Fibroblast of skin of right quadriceps (primary cell): Measurements from ENCODE around the gene CEACAM16.
"Not testable (repeated sequence)": the region's sequence is repeated elsewhere in the genome, so short reads cannot be mapped to it uniquely, and the experiment has no call there.

Experiments used
- DNase-seq: peaks from one replicate; pipeline ENCODE4 v3.0.0-alpha.2; 2013

CEACAM16 gene

DNA sequence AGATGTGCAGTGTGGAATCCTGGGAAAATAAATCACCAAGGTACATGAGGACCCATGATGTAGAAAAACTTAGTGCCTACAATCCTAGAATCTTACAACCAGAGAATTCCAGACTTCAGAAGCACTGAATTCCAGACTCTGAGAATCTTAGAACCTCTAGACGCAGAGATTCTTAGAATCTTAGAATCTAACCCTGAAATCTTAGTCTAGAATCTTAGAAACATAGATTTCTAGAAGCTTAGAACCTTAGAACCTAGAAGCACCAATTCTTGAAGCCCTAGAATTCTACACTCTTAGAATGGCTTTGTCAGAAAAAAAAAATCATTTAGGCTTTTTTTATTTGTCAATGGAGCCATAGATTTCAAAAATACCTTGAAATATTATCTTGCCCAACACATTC lies 6.0 kb downstream of the CEACAM16 start:
- no peak for DNase-seq

DNA sequence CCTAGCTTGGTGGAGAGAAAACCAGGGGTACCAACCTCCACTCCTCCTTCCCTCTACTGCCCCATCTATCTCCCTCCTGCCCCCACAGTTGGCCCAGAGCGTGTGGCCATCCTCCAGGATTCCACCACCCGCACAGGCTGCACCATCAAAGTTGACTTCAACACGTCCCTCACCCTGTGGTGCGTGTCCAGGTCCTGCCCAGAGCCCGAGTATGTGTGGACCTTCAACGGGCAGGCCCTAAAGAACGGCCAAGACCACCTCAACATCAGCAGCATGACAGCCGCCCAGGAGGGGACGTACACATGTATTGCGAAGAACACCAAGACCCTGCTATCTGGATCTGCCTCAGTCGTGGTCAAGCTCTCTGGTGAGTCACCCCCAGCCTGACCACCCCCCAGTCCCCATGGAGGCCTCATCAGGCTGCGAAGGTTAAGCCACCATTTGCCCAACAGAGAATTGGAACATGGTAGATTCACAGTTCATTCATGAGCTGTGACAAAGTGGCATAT lies 6.6 kb downstream of the CEACAM16 start:
- DNase-seq: no peak

DNA sequence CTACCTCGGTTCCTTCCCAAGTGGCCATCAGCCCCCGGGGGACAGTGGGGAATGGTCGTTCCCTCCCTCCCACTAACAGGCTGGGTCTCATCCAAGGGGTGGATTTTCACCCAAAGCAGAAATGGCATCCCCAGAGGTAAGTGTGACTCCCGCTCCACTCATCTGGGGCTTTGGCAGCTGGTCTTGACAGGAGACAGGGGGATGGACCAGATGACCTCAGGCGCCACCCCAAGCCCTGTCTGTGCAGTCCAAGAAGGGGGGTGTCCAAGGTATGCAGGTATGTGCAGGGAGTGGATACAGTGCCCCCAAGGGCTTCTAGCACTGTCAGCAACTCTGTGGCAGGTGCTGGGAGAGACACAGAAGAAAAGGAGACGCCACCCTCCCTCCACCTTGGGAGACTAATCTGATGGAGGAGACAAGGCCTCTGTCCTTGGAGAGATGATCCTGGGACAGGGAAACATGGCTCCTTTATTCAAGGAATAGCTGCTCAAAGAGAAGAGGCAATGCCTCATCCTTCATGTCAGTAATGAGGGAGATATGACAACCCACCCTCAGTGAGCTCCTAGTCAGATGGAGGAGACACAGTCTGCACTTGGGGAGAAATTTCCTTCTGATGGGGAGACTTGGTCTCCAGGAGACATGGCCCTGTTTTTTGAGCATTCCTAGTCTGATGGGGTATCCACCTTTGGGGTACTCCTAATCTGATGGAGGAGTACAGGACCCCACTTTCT lies 7.7 kb downstream of the CEACAM16 start:
- DNase-seq: no peak

DNA sequence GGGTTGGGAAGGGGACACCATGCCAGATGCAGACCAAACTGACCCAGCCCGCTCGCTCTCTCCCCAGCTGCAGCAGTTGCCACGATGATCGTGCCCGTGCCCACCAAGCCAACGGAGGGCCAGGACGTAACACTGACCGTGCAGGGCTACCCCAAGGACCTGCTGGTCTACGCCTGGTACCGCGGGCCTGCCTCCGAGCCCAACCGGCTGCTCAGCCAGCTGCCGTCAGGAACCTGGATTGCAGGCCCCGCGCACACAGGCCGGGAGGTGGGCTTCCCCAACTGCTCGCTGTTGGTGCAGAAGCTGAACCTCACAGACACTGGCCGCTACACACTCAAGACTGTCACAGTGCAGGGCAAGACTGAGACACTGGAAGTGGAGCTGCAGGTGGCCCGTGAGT lies 8.8 kb downstream of the CEACAM16 start:
- DNase-seq: no peak

DNA sequence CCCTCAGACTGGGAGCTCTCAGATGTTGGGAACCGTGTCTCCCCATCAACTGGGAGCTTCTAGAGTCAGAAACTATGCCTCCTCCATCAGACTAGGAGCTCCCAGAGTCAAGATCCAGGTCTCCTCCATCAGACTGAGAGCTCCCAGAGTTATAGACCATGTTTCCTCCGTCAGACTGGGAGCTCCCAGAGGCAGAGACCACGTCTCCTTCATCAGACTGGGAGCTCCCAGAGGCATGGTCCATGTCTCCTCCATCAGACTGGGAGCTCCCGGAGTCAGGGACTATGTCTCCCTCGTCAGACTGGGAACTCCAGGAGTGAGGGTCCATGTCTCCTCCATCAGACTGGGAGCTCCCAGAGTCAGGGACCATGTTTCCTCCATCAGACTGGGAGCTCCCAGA lies 10.0 kb downstream of the CEACAM16 start:
- no peak for DNase-seq

DNA sequence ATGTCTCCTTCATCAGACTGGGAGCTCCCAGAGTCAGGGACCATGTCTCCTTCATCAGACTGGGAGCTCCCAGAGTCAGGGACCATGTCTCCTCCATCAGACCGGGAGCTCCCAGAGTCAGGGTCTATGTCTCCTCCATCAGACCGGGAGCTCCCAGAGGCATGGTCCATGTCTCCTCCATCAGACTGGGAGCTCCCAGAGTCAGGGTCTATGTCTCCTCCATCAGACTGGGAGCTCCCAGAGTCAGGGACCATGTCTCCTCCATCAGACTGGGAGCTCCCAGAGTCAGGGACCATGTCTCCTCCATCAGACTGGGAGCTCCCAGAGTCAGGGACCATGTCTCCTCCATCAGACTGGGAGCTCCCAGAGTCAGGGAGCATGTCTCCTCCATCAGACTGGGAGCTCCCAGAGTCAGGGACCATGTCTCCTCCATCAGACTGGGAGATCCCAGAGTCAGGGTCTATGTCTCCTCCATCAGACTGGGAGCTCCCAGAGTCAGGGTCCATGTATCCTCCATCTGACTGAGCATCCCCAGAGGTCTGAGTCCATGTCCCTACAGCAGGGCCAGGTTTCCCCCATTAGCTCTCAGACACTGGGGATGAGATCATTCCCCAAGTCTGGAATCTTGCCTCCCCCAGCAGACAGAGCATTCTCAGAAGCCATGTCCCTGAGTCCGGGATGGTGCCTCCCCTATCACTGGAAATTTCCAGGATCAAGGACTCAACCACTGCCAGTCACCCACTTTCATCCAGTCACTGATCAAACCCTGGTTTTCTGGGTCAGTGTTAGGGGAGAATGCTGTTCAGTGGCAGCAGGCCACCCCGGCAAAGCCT lies 10.7 kb downstream of the CEACAM16 start:
- DNase-seq: not testable (repeated sequence)

DNA sequence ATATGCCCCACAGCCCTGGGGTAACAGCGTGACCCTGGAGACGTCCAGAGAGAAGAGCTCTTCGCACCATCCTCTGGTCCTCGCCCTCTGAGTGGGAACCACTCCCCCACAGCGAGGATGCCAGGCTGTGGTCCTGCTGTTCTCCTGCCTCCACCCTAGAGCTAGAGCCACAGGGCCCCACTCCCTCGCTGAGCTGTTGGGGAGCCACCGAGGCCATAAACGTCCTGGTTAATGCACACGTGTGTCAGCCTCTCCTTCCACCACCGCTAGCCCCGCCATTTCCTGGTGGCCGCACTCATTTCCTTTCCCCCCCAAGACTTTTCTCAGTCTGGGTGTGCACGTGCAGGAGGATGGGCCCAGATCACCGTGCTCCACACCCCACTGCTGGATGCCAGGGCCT lies 11.5 kb downstream of the CEACAM16 start:
- DNase-seq: no peak

DNA sequence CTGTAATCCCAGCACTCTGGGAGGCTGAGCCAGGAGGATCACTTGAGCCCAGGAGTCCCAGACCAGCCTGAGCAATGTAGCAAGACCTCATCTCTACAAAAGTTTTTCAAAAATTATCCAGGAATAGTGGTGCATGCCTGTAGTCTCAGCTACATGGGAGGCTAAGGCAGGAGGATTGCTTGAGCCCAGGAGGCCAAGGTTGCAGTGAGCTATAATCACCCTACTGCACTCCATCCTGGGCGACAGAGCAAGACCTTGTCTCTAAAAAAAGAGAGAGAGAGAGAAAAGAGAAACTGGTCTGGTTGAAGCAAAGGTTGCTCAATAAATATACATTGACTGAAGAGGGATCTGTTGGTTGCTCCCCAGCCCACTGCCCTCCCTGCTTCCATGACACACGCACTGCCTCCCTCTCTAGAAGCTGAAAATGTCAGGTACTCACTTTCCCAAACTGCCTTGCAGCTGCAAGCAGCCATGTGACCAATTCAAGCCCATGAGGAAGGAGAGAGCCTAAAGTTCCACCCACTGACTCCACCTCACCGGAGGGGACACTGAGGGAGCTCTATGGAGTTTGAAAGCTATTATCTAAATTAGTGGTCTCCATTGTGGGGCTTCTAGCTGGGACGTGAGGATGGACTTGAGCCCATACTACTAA lies 14.0 kb downstream of the CEACAM16 start:
- no peak for DNase-seq

DNA sequence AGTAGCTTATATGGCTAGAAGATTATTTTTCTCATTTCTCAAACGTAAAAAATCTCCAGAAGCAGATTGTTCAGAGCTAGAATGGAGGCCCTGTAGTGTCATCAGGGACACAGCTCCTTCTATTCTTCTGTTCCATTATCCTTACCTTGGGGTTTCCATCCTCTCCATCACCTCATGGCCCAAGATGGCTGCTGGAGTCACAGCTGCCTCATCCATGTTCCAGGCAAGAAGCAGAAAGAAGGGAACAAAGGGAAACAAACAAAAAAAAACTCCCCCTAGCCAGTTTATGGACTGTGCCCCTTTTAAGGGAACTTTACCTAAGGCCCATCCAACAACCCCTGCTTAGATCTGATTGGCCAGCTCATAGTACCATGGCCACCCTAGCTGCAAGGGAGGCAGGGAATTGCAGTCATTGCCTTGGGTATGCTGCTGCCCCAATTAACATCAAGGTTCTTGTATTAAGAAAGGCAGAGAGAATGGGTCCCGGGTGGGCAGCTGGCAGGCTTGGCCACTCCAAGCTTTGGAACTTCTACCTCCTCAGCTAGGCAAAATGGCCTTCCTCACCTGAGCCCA lies 15.7 kb downstream of the CEACAM16 start:
- no peak for DNase-seq

DNA sequence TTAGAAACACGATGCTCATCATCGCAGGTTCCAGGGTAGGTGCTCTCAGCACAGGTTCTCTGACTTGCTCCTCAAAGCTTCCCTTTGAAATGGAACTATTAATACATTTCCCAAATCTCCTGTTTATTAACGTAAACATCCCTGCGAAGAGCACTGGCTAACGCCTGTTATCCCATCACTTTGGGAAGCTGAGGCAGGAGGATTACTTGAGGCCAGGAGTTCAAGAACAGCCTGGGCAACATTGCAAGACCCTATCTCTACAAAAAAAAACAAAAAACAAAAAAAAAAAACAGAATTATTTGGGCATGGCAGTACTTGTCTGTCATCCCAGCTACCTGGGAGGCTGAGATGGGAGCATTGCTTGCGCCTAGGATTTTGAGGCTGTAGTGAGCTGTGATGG lies 18.7 kb downstream of the CEACAM16 start:
- DNase-seq: no peak

DNA sequence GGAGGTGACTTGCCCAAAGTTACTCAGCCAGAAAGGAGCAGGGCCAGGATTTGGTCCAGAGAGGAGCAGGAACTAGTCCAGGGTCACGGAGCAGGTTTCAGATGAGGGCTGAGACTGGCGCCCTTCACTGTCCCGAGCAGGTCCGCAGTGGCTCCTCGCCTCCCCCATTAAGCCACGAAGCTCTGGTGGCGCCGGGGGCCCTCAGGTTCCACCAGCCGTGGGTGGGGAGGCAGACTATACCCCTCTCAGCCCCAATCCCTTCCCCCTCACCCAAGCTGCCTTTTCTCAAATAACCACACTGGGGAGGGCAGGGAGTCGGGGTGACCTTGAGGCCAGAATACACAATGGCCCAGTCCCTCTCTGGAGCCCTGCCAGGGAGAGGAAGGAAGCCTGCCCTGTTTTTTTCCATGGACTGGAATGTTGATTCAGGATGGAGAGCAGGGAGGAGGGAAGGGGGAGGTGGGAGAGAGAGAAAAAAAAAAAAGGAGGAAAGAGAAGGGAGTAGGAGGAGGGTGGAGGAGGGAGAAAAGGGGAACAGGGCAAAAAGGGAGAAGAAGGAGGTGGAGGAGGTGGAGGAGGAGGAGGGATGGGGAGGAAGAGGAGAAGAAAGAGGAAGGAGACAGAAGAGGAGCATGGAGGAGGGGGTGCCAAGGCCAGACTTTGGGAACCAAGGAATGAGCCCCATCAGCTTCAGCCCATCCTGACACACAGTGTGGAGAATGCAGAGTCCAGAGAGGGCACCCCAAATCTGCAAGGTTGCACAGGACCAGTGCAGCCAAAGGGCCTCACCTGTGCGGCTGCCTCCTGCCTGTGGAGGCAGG lies 19.7 kb downstream of the CEACAM16 start:
- peak; percentile 80 for DNase-seq

DNA sequence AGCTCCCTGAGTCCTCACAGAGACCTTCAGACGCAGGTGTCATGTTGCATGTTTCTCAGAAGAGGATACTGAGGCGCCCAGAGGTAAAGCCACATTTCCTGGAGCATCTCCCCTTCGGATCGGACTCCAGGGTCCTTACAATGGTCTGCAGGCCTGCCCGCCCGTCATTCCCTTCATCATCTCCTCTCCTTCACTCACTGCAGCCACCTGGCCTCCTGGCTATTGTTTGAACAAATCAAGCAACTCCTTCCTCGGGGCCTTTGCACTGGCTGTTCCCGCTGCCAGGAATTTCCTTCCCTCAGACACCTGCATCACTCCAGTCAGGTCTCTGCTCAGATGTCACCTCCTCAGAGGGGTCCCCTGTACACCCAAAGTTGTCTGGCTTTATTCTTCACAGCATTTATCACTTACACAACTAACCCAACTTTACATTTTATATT lies 20.3 kb downstream of the CEACAM16 start:
- DNase-seq: no peak

DNA sequence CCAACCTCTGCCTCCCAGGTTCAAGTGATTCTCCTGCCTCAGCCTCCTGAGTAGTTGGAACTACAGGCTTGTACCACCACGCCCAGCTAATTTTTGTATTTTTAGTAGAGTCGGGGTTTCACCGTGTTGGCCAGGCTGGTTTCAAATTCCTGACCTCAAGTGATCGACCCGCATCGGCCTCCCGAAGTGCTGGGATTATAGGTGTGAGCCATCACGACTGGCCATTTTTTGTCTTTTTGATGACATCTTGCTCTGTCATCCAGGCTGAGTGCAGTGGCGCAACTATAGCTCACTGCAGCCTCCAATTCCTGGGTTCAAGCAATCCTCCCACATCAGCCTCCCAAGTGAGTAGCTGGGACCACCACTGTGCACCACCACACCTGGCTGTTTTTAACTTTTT lies 21.4 kb downstream of the CEACAM16 start:
- not testable (repeated sequence) for DNase-seq

DNA sequence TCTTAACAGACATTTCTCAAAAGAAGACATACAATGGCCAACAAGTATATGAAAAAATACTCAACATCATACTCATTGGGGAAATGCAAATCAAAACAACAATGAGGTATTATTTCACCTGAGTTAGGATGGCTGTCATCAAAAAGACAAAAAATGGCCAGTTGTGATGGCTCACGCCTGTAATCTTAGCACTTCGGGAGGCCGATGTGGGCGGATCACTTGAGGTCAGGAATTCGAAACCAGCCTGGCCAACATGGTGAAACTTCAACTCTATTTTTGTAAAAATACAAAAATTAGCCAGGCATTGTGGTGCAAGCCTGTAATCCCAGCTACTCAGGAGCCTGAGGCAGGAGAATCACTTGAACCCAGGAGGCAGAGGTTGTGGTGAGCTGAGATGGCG lies 22.0 kb downstream of the CEACAM16 start:
- no peak for DNase-seq

DNA sequence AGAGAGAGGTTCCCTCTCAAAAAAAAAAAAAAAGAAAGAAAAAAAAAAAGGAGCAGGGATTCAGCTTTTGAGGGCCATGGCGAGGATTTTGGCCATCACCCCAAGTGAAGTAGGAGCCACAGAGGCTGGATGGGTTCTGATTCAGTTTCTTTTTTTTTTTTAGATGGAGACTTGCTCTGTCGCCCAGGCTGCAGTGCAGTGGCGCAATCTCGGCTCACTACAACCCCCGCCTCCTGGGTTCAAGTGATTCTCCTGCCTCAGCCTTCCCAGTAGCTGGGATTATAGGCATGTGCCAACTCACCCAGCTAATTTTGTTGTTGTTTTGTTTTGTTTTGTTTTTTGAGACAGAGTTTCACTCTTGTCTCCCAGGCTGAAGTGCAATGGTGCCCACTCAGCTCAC lies 22.4 kb downstream of the CEACAM16 start:
- not testable (repeated sequence) for DNase-seq

DNA sequence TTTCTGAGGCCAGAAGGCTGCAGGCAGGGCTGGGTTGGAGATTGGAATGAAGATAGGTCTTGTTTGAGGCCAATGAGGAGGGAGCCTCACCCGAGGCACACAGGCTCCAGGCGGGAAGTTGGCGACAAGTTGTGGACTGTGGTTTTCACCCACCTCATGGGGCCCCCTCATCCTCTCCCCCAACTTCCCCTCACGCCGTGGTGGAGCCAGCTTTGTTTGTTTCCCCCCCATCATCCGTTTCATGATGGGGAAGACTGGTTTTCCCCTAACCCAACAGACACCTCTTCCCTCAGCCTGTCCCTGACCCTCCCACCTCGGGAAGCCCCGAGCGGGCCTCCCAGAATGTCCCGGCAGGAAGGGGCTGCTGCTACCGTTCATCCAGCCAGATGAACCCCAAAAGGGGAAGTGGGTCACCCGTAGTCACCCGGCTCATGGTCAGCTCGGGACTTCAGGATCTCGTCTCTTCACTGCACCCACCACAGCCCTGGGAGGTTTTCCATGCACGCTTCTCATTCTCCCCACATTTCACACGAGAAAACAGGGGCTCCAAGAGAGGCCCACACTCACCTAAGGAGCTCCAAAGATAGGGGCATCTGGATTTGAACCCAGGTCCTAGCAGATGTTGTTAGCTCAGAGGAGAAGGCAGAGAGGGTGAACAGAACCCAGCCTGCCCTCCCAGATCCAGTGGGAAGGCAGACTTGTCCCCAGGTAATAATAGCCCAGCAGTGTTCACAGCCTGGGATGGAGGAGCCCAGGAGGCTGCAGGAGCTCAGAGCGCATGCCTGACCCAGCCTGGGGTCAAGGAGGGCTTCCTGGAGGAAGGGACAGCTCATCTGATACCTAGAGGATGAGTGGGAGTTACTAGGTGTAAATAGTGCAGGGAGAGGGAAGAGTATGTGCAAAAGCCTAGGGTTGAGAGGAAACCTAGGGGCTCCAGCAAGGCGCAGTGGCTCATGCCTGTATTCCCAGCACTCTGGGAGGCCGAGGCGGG lies 23.5 kb downstream of the CEACAM16 start:
- peak; percentile 39 for DNase-seq

DNA sequence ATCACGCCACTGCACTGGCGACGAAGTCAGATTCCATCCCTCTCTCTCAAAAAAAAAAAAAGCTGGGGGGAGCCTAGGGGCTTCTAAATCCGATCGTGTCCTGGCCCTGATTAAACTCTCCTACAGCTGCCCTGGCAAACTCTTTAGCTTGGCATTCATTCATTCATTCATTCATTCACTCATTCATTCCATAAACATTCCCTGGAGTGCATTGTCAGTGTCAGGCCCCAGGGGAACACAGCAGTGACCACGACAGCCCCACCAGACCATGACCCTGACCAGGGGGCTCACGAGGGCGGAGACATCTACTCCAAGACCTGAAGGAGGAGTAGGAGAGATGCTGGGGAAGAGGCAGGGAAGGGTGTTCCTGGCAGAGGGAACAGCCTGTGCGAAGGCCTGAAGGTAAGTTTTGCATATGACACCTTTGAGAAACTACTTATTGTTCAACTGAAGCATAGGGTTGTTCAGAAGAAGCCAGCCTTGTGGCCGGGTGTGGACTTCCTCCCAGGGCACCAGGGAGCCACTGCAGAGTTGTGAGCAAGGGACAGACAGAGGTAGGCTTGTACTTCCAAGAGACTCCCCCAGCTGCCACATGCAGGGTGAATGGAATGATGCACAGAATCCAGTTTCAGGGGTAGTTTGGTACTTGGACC lies 24.5 kb downstream of the CEACAM16 start:
- no peak for DNase-seq

DNA sequence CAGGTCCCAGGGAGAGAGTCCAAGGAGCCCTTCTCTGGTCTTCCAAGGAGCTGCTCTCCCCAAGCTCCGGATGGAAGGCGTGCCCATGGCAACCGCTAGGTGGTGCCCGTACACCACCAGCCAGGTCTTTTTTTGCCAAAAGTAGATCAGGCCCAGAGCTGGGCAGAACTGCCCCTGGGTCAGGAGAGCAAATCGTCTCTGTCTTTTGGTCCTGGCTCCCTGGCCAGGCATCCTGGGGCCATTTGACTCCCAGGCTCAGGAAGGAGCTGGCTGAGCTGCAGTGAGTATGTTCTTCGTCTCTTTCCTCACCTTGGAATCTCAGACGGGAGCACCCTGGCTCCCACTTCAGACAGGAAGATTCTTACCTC lies 25.0 kb downstream of the CEACAM16 start:
- peak; percentile 73 for DNase-seq

DNA sequence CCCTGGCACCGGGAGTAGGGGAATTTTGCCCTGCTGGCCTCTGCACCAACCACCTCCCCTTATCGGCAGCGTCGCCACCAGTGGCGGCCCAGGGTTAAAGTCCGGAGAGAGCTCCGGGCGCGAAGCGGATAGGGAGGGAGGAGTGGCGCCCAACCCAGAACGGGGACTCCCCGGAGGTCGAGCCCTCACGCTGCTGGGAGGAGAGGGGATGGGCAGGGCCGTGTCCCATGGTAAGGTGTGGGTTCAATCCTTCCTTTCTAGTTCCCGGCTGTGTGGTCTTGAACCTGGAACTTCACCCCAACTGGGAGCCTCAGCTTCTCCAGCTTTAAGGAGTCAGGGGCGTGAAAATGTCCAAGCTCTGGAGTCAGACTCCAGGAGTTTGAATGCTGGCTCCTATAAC lies 26.3 kb downstream of the CEACAM16 start:
- DNase-seq: no peak

DNA sequence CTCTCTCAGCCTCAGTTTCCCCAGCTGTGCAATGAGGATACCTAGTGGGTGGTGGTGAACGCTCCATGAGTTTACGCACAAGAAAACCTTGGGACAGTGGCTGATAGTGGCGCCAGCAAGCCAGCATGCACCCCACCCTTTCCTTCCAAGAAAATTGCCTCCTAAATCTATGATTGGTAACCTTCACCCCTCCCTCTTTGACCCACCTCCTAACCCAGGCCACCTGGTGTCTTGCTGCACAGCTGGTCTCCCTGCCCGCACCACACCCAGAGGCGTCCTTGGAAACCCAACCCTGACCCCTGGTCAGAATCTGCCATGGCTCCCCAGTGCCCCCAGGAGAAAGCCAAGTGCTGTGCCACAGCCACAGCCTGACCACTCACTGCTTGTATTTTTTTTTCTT lies 26.7 kb downstream of the CEACAM16 start:
- DNase-seq: no peak

DNA sequence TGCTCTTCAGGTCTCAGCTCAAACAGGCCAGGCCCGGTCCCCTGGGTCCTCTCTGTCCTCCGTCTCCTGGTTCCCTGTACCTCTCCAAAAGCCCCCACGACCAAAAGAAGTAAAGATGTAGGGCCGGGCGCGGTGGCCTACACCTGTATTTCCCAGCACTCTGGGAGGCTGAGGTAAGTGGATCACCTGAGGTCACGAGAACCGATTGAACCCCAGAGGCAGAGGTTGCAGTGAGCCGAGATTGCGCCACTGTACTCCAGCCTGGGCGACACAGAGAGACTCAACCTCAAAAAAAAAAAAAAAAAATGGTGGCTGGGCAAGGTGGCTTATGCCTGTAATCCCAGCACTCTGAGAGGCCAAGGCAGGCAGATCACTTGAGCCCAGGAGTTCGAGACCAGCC lies 27.5 kb downstream of the CEACAM16 start:
- DNase-seq: no peak
